HL-60 (cell line): Measurements from ENCODE around the gene SOX2.

Experiments used
- GABPA ChIP-seq: IDR thresholded peaks from 2 replicates; pipeline ENCODE4 v1.6.1; 2012; ENCODE audit warnings: low read depth
- POLR2AphosphoS5 ChIP-seq: IDR thresholded peaks from 2 replicates; pipeline ENCODE4 v1.6.1; 2012; ENCODE audit warnings: low read depth
- TF ChIP-seq, protein P1 (sequence below): IDR thresholded peaks from one replicate; pipeline ENCODE4 v1.5.1; 2011; ENCODE audit warnings: low read length, control low read depth, inconsistent platforms; ENCODE audit not compliant: insufficient read depth

DNA sequence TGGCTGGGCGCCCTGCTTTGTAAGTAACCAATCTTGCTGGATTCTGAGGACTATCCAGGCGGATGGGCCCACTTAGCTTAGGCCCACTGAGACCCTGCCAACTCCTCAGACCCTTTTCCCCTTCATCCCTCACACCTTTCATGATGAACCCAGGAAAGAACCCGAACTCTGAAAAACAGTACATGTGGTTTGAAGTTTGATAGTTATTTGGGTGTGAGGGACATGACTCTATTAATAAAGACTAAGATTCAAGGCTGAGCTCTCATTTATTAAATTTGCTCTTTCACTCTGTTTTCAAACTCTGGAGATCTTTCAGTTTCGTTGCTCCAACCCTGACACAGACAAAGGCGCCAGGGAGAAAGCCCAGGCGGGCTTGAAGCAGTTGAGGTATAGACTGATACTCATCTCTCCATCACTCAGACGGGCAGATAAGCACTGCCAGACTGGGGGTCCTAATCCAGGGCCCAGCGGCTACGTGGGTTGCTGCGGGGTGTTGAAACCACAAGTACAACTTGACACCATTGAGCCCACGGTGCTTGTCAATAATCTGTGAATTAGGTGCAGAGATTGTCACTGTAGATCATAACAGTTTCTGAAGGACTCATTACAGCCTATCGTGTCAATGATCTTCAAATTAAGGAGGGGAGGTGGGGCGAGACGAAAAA lies 7.2 kb upstream of the SOX2 start:
- TF ChIP-seq GABPA (no peak), POLR2AphosphoS5 (no peak)
- TF ChIP-seq, protein P1, sequence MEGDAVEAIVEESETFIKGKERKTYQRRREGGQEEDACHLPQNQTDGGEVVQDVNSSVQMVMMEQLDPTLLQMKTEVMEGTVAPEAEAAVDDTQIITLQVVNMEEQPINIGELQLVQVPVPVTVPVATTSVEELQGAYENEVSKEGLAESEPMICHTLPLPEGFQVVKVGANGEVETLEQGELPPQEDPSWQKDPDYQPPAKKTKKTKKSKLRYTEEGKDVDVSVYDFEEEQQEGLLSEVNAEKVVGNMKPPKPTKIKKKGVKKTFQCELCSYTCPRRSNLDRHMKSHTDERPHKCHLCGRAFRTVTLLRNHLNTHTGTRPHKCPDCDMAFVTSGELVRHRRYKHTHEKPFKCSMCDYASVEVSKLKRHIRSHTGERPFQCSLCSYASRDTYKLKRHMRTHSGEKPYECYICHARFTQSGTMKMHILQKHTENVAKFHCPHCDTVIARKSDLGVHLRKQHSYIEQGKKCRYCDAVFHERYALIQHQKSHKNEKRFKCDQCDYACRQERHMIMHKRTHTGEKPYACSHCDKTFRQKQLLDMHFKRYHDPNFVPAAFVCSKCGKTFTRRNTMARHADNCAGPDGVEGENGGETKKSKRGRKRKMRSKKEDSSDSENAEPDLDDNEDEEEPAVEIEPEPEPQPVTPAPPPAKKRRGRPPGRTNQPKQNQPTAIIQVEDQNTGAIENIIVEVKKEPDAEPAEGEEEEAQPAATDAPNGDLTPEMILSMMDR, result no peak
